MM.1S (cell line): ENCODE results near the gene MMP19.

ENCODE experiments used
- DNase-seq: peaks from one replicate; pipeline ENCODE4 v3.0.0-alpha.2; 2015
- H2AFZ ChIP-seq: fragments of 300-600 bp; sonication (generic); 2 replicates; pipeline ENCODE4 v1.6.0; 2016; ENCODE audit warnings: antibody characterized with exemption, low read length
- H3F3A ChIP-seq: fragments of 300-600 bp; sonication (generic); 2 replicates; pipeline ENCODE4 v1.6.1; 2016; ENCODE audit warnings: mild to moderate bottlenecking, antibody characterized with exemption, low read length, moderate library complexity, mixed read lengths; ENCODE audit not compliant: insufficient read depth
- H3K27ac ChIP-seq: fragments of 300-600 bp; sonication (generic); 2 replicates; pipeline ENCODE4 v1.5.1; 2016; ENCODE audit warnings: mild to moderate bottlenecking, low read length
- H3K27me3 ChIP-seq: fragments of 300-600 bp; sonication (generic); replicated peaks from 2 replicates; pipeline ENCODE4 v1.6.0; 2016; ENCODE audit warnings: low read length; ENCODE audit not compliant: insufficient read depth
- H3K36me3 ChIP-seq: fragments of 300-600 bp; sonication (generic); replicated peaks from 2 replicates; pipeline ENCODE4 v1.6.1; 2016; ENCODE audit warnings: mild to moderate bottlenecking, low read length, mixed read lengths; ENCODE audit not compliant: insufficient read depth
- H3K4me1 ChIP-seq: fragments of 300-600 bp; sonication (generic); 2 replicates; pipeline ENCODE4 v1.6.1; 2016; ENCODE audit warnings: low read length, mixed read lengths
- H3K4me2 ChIP-seq: fragments of 300-600 bp; sonication (generic); 2 replicates; pipeline ENCODE4 v1.6.0; 2016; ENCODE audit warnings: low read depth, low read length
- H3K4me3 ChIP-seq: fragments of 300-600 bp; sonication (generic); 2 replicates; pipeline ENCODE4 v1.5.1; 2016; ENCODE audit warnings: low read length, mixed read lengths
- H3K79me2 ChIP-seq: fragments of 300-600 bp; sonication (generic); 2 replicates; pipeline ENCODE4 v1.6.1; 2016; ENCODE audit warnings: mixed run types, low read length, mixed read lengths
- H3K9ac ChIP-seq: fragments of 300-600 bp; sonication (generic); 2 replicates; pipeline ENCODE4 v1.6.1; 2016; ENCODE audit warnings: low read length, mixed read lengths
- H3K9me2 ChIP-seq: fragments of 300-600 bp; sonication (generic); replicated peaks from 2 replicates; pipeline ENCODE4 v1.6.1; 2016; ENCODE audit warnings: mild to moderate bottlenecking, low read length, mixed read lengths; ENCODE audit not compliant: insufficient read depth
- H3K9me3 ChIP-seq: fragments of 300-600 bp; sonication (generic); replicated peaks from 2 replicates; pipeline ENCODE4 v1.6.1; 2016; ENCODE audit warnings: mild to moderate bottlenecking, low read length, mixed read lengths; ENCODE audit not compliant: insufficient read depth
- H4K20me1 ChIP-seq: fragments of 300-600 bp; sonication (generic); 2 replicates; pipeline ENCODE4 v1.6.1; 2016; ENCODE audit warnings: mild to moderate bottlenecking, low read length, moderate library complexity, mixed read lengths; ENCODE audit not compliant: insufficient read depth
- CTCF ChIP-seq: fragments of 300-600 bp; sonication (generic); IDR thresholded peaks from 2 replicates; pipeline ENCODE4 v1.5.1; 2016; ENCODE audit warnings: antibody characterized with exemption, low read length, mixed read lengths
- EZH2 ChIP-seq: fragments of 300-600 bp; sonication (generic); optimal IDR thresholded peaks from 2 replicates; pipeline ENCODE3; 2017; ENCODE audit warnings: low read depth, mild to moderate bottlenecking, antibody characterized with exemption, low read length, mixed read lengths
- EZH2phosphoT487 ChIP-seq: fragments of 300-600 bp; sonication (generic); IDR thresholded peaks from 2 replicates; pipeline ENCODE4 v1.6.1; 2018; ENCODE audit warnings: antibody characterized with exemption, low read length

The MMP19 gene

DNA sequence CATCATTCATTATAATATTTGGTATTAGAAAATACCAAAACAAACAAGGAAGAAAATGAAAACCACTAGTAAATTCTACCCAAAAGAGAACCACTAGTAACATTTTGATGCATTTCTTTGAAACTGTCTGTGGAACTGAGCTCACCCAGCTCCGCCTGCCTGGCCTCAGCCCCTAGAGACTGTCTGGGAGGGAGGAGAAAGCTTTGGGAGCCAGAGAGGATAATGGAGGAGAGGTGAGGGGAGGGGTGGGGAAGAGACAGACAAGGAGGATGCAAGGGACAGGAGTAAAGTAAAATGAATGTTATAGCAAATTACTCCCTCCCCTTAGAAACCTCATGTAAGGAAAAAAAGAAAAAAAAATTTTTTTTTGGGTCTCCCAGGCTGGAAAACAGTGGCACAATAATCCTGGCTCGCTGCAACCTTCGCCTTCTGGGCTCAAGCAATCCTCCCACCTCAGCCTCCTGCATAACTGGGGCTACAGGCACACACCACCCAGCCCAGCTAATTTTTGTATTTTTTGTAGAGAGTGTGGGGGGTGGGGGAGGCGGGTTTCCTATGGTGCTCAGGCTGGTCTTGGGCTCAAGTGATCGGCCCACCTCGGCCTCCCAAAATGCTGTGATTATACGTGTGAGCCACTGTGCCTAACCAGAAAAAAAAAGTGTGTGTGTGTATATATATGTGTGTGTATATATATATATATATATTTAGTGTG, 3.2 kb upstream of the MMP19 start:
- DNase-seq: no peak
- no peaks in the 10 kb centered on the region for H3K36me3 ChIP-seq
- no peak overlapping the region for H3K9ac ChIP-seq
- H3K27me3 ChIP-seq: peaks cover 6% of the 10 kb centered on the region; the same call in 1 of the 2 replicates
- H3K4me3 ChIP-seq: no peak overlapping the region
- no peaks in the 10 kb centered on the region for H3F3A ChIP-seq
- TF ChIP-seq EZH2: no peak
- no peak for TF ChIP-seq EZH2phosphoT487
- no peak for TF ChIP-seq CTCF
- no peaks in the 10 kb centered on the region for H3K79me2 ChIP-seq
- H2AFZ ChIP-seq: no peak overlapping the region
- H3K27ac ChIP-seq: no peak overlapping the region
- no peak overlapping the region for H3K4me2 ChIP-seq
- no peaks in the 10 kb centered on the region for H4K20me1 ChIP-seq
- H3K4me1 ChIP-seq: no peaks in the 10 kb centered on the region
- H3K9me2 ChIP-seq: no peaks in the 10 kb centered on the region
- no peaks in the 10 kb centered on the region for H3K9me3 ChIP-seq

- Histone ChIP-seq H3K36me3 (no peaks in the 10 kb centered on the region), H3K27ac (no peak overlapping the region), H3F3A (no peaks in the 10 kb centered on the region), H3K9me2 (no peaks in the 10 kb centered on the region), H3K79me2 (no peaks in the 10 kb centered on the region), H3K4me1 (no peaks in the 10 kb centered on the region), H3K4me2 (no peak overlapping the region), H3K9me3 (no peaks in the 10 kb centered on the region), H4K20me1 (no peaks in the 10 kb centered on the region), H3K4me3 (no peak overlapping the region), H3K27me3 (peaks cover 6% of the 10 kb centered on the region; the same call in 1 of the 2 replicates), H2AFZ (no peak overlapping the region), H3K9ac (no peak overlapping the region)
- TF ChIP-seq EZH2 (no peak), CTCF (no peak)
- no peak for DNase-seq
Observed at GRCh38 chr12:55845361-55845760, 2.6 kb upstream of the MMP19 start.

- H3K4me2 ChIP-seq: no peak overlapping the region
- H2AFZ ChIP-seq: no peak overlapping the region
- TF ChIP-seq EZH2phosphoT487 (no peak), EZH2 (no peak), CTCF (no peak)
- H3K9me3 ChIP-seq: no peaks in the 10 kb centered on the region
- H3K27ac ChIP-seq: no peak overlapping the region
- no peak overlapping the region for H3K4me3 ChIP-seq
- H4K20me1 ChIP-seq: no peaks in the 10 kb centered on the region
- H3K27me3 ChIP-seq: peaks cover 6% of the 10 kb centered on the region; the same call in 1 of the 2 replicates
- H3F3A ChIP-seq: no peaks in the 10 kb centered on the region
- H3K4me1 ChIP-seq: no peaks in the 10 kb centered on the region
- no peaks in the 10 kb centered on the region for H3K9me2 ChIP-seq
- DNase-seq: no peak
- no peaks in the 10 kb centered on the region for H3K36me3 ChIP-seq
- H3K79me2 ChIP-seq: no peaks in the 10 kb centered on the region
- H3K9ac ChIP-seq: no peak overlapping the region
Observed at GRCh38 chr12:55844961-55845360, 2.2 kb upstream of the MMP19 start.
